Astrocyte (in vitro differentiated cells and primary cell): Measurements from ENCODE around the gene SH3BP4. TPM values are rescaled to one million over a fixed set of nuclear protein-coding genes. Genes with fewer than 3 reads are reported as not detected.
A peak's percentile ranks its signal among the peaks of the same experiment; 100 is the strongest.

ENCODE experiments used
- DNase-seq: peaks from one replicate; pipeline ENCODE4 v3.0.0-alpha.2; 2010; ENCODE audit warnings: low read depth
- FAIRE-seq: peaks from 2 replicates; lab custom pipeline; 2011; peaks lifted over from hg19 to GRCh38; lab: Jason Lieb, UNC
- H2AFZ ChIP-seq: 2 replicates; pipeline ENCODE4 v1.6.0; 2012; ENCODE audit warnings: low read depth, low read length, inconsistent platforms
- H3K27ac ChIP-seq: 2 replicates; pipeline ENCODE4 v1.5.1; 2011; ENCODE audit warnings: low read depth, low read length, inconsistent platforms
- H3K27me3 ChIP-seq: 2 replicates; pipeline ENCODE4 v1.6.0; 2011; ENCODE audit warnings: low read length, inconsistent platforms; ENCODE audit not compliant: insufficient read depth
- H3K36me3 ChIP-seq: 2 replicates; pipeline ENCODE4 v1.5.1; 2011; ENCODE audit warnings: low read length, inconsistent platforms; ENCODE audit not compliant: insufficient read depth
- H3K4me1 ChIP-seq: 2 replicates; pipeline ENCODE4 v1.5.1; 2011; ENCODE audit warnings: low read length, inconsistent platforms; ENCODE audit not compliant: insufficient read depth
- H3K4me2 ChIP-seq: 2 replicates; pipeline ENCODE4 v1.6.0; 2012; ENCODE audit warnings: low read length, inconsistent platforms
- H3K4me3 ChIP-seq: 2 replicates; pipeline ENCODE4 v1.5.1; 2011; ENCODE audit warnings: low read depth, mild to moderate bottlenecking, low read length, inconsistent platforms; ENCODE audit not compliant: insufficient read depth
- H3K79me2 ChIP-seq: 2 replicates; pipeline ENCODE4 v1.6.0; 2012; ENCODE audit warnings: mild to moderate bottlenecking, low read length, inconsistent platforms; ENCODE audit not compliant: insufficient read depth
- H3K9ac ChIP-seq: 2 replicates; pipeline ENCODE4 v1.6.0; 2012; ENCODE audit warnings: mild to moderate bottlenecking, low read length, inconsistent platforms
- H3K9me3 ChIP-seq: 2 replicates; pipeline ENCODE4 v1.5.1; 2012; ENCODE audit warnings: low read depth, mild to moderate bottlenecking, low read length, inconsistent platforms; ENCODE audit not compliant: insufficient read depth
- H4K20me1 ChIP-seq: 2 replicates; pipeline ENCODE4 v1.6.0; 2012; ENCODE audit warnings: low read length, inconsistent platforms; ENCODE audit not compliant: insufficient read depth
- H3K27ac Mint-ChIP-seq: one replicate; pipeline ENCODE4 v1.8.0; 2021; ENCODE audit warnings: mild to moderate bottlenecking, mixed read lengths; ENCODE audit not compliant: unreplicated experiment
- H3K27me3 Mint-ChIP-seq: one replicate; pipeline ENCODE4 v1.8.0; 2021; ENCODE audit warnings: low read depth, mixed read lengths; ENCODE audit not compliant: unreplicated experiment
- H3K36me3 Mint-ChIP-seq: one replicate; pipeline ENCODE4 v1.8.0; 2021; ENCODE audit warnings: low read depth, mixed read lengths; ENCODE audit not compliant: unreplicated experiment
- H3K4me1 Mint-ChIP-seq: one replicate; pipeline ENCODE4 v1.8.0; 2021; ENCODE audit warnings: low read depth, mixed read lengths; ENCODE audit not compliant: unreplicated experiment
- H3K4me3 Mint-ChIP-seq: one replicate; pipeline ENCODE4 v1.8.0; 2021; ENCODE audit warnings: mild to moderate bottlenecking, moderate library complexity, mixed read lengths; ENCODE audit not compliant: unreplicated experiment
- H3K9me3 Mint-ChIP-seq: one replicate; pipeline ENCODE4 v1.8.0; 2021; ENCODE audit warnings: mild to moderate bottlenecking, mixed read lengths; ENCODE audit not compliant: unreplicated experiment
- EZH2 ChIP-seq: IDR thresholded peaks from 2 replicates; pipeline ENCODE4 v1.6.1; 2012; ENCODE audit warnings: mild to moderate bottlenecking, low read length, inconsistent platforms; ENCODE audit not compliant: insufficient read depth
- total RNA-seq: library from RNA; stranded (reverse); gene quantifications from 2 replicates; pipeline ENCODE4 v1.2.1, GENCODE V29; 2021
- TF ChIP-seq, protein P1 (sequence below): IDR thresholded peaks from 2 replicates; pipeline ENCODE4 v1.5.1; 2011; ENCODE audit warnings: low read depth, mild to moderate bottlenecking, inconsistent platforms, low read length, moderate library complexity; ENCODE audit not compliant: insufficient read depth

The SH3BP4 gene
- total RNA-seq, 1 donor from 2014 or later, result 127 TPM

- FAIRE-seq (no peak), DNase-seq (no peak)
- H3K36me3 Mint-ChIP-seq, result peaks cover 46% of the 10 kb centered on the region
- no peaks in the 10 kb centered on the region for H3K9me3 Mint-ChIP-seq
- no peak overlapping the region for H3K4me3 ChIP-seq
- H2AFZ ChIP-seq, result no peak overlapping the region
- H3K9ac ChIP-seq, result no peak overlapping the region
- H3K4me1 Mint-ChIP-seq, result peaks cover 17% of the 10 kb centered on the region
- no peak overlapping the region for H3K27ac Mint-ChIP-seq
- H3K4me3 Mint-ChIP-seq, result no peak overlapping the region
- H3K36me3 ChIP-seq, result peaks cover 56% of the 10 kb centered on the region
- no peaks in the 10 kb centered on the region for H3K9me3 ChIP-seq
- TF ChIP-seq, protein P1, sequence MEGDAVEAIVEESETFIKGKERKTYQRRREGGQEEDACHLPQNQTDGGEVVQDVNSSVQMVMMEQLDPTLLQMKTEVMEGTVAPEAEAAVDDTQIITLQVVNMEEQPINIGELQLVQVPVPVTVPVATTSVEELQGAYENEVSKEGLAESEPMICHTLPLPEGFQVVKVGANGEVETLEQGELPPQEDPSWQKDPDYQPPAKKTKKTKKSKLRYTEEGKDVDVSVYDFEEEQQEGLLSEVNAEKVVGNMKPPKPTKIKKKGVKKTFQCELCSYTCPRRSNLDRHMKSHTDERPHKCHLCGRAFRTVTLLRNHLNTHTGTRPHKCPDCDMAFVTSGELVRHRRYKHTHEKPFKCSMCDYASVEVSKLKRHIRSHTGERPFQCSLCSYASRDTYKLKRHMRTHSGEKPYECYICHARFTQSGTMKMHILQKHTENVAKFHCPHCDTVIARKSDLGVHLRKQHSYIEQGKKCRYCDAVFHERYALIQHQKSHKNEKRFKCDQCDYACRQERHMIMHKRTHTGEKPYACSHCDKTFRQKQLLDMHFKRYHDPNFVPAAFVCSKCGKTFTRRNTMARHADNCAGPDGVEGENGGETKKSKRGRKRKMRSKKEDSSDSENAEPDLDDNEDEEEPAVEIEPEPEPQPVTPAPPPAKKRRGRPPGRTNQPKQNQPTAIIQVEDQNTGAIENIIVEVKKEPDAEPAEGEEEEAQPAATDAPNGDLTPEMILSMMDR, result no peak
- TF ChIP-seq EZH2, result no peak
- no peaks in the 10 kb centered on the region for H3K27me3 Mint-ChIP-seq
- H3K4me1 ChIP-seq, result peaks cover 19% of the 10 kb centered on the region
- no peak overlapping the region for H3K27ac ChIP-seq
- H4K20me1 ChIP-seq, result peaks cover 95% of the 10 kb centered on the region
- peaks cover 95% of the 10 kb centered on the region for H3K79me2 ChIP-seq
- H3K4me2 ChIP-seq, result no peak overlapping the region
- no peaks in the 10 kb centered on the region for H3K27me3 ChIP-seq
These were observed 93.6 kb downstream of the SH3BP4 start for GRCh38 chr2:235045336-235045972.

GRCh38 chr2:235045973-235046343 lies 94.1 kb downstream of the SH3BP4 start:
- H3K36me3 Mint-ChIP-seq, result peaks cover 45% of the 10 kb centered on the region
- no peaks in the 10 kb centered on the region for H3K9me3 Mint-ChIP-seq
- H3K27me3 ChIP-seq, result no peaks in the 10 kb centered on the region
- no peak overlapping the region for H3K4me2 ChIP-seq
- H3K4me1 Mint-ChIP-seq, result peaks cover 22% of the 10 kb centered on the region
- H3K4me1 ChIP-seq, result peaks cover 24% of the 10 kb centered on the region
- no peaks in the 10 kb centered on the region for H3K27me3 Mint-ChIP-seq
- no peaks in the 10 kb centered on the region for H3K9me3 ChIP-seq
- H3K27ac ChIP-seq, result no peak overlapping the region
- H3K9ac ChIP-seq, result no peak overlapping the region
- H3K27ac Mint-ChIP-seq, result peak overlapping the region; percentile 80
- no peak overlapping the region for H3K4me3 ChIP-seq
- FAIRE-seq (no peak), DNase-seq (no peak)
- no peak overlapping the region for H3K4me3 Mint-ChIP-seq
- peaks cover 93% of the 10 kb centered on the region for H4K20me1 ChIP-seq
- no peak overlapping the region for H2AFZ ChIP-seq
- peaks cover 51% of the 10 kb centered on the region for H3K36me3 ChIP-seq
- TF ChIP-seq, protein P1, result no peak
- no peak for TF ChIP-seq EZH2
- H3K79me2 ChIP-seq, result peaks cover 95% of the 10 kb centered on the region

GRCh38 chr2:235046589-235046988 lies 94.8 kb downstream of the SH3BP4 start:
- H3K36me3 ChIP-seq, result peaks cover 46% of the 10 kb centered on the region
- no peak overlapping the region for H3K4me3 Mint-ChIP-seq
- H4K20me1 ChIP-seq, result peaks cover 93% of the 10 kb centered on the region
- DNase-seq (no peak), FAIRE-seq (no peak)
- no peaks in the 10 kb centered on the region for H3K27me3 ChIP-seq
- no peak overlapping the region for H2AFZ ChIP-seq
- H3K27ac ChIP-seq, result no peak overlapping the region
- no peak overlapping the region for H3K4me3 ChIP-seq
- no peak for TF ChIP-seq EZH2
- TF ChIP-seq, protein P1, result no peak
- H3K36me3 Mint-ChIP-seq, result peaks cover 40% of the 10 kb centered on the region
- H3K4me2 ChIP-seq, result no peak overlapping the region
- peaks cover 30% of the 10 kb centered on the region for H3K4me1 ChIP-seq
- no peaks in the 10 kb centered on the region for H3K9me3 Mint-ChIP-seq
- no peak overlapping the region for H3K9ac ChIP-seq
- peaks cover 95% of the 10 kb centered on the region for H3K79me2 ChIP-seq
- H3K27me3 Mint-ChIP-seq, result no peaks in the 10 kb centered on the region
- no peak overlapping the region for H3K27ac Mint-ChIP-seq
- H3K9me3 ChIP-seq, result no peaks in the 10 kb centered on the region
- peaks cover 28% of the 10 kb centered on the region for H3K4me1 Mint-ChIP-seq
